ENCODE data around the gene PIP4K2A.

PIP4K2A gene

GRCh38 chr10:22638863-22639262 is 75.5 kb downstream of the PIP4K2A start:
- DNase-seq (ENCODE audit: low read depth, low spot score) = no peak

GRCh38 chr10:22637491-22637890 is 76.9 kb downstream of the PIP4K2A start:
- DNase-seq (ENCODE audit: low read depth, low spot score) = no peak

GRCh38 chr10:22635650-22636049 is 78.7 kb downstream of the PIP4K2A start:
- no peak for DNase-seq (ENCODE audit: low read depth, low spot score)

- no peak for DNase-seq (ENCODE audit: low read depth, low spot score)
These were observed 79.5 kb downstream of the PIP4K2A start for GRCh38 chr10:22634606-22635459.

GRCh38 chr10:22634093-22634492 is 80.3 kb downstream of the PIP4K2A start:
- no peak for DNase-seq (ENCODE audit: low read depth, low spot score)

GRCh38 chr10:22633528-22633927 is 80.8 kb downstream of the PIP4K2A start:
- no peak for DNase-seq (ENCODE audit: low read depth, low spot score)

GRCh38 chr10:22633106-22633505 is 81.3 kb downstream of the PIP4K2A start:
- DNase-seq (ENCODE audit: low read depth, low spot score) = no peak

GRCh38 chr10:22631646-22632278 is 82.6 kb downstream of the PIP4K2A start:
- no peak for DNase-seq (ENCODE audit: low read depth, low spot score)

- DNase-seq (ENCODE audit: low read depth, low spot score) = no peak
These were observed 83.2 kb downstream of the PIP4K2A start for GRCh38 chr10:22631185-22631584.

- no peak for DNase-seq (ENCODE audit: low read depth, low spot score)
These were observed 83.9 kb downstream of the PIP4K2A start for GRCh38 chr10:22630234-22631174.

GRCh38 chr10:22629852-22630233 is 84.5 kb downstream of the PIP4K2A start:
- no peak for DNase-seq (ENCODE audit: low read depth, low spot score)

- no peak for DNase-seq (ENCODE audit: low read depth, low spot score)
These were observed 85.3 kb downstream of the PIP4K2A start for GRCh38 chr10:22629126-22629525.

GRCh38 chr10:22628309-22628708 is 86.1 kb downstream of the PIP4K2A start:
- DNase-seq (ENCODE audit: low read depth, low spot score) = no peak

GRCh38 chr10:22626784-22627183 is 87.6 kb downstream of the PIP4K2A start:
- no peak for DNase-seq (ENCODE audit: low read depth, low spot score)

GRCh38 chr10:22625516-22626290 is 88.7 kb downstream of the PIP4K2A start:
- DNase-seq (ENCODE audit: low read depth, low spot score) = no peak

- DNase-seq (ENCODE audit: low read depth, low spot score) = no peak
These were observed 90.1 kb downstream of the PIP4K2A start for GRCh38 chr10:22624287-22624738.

GRCh38 chr10:22623633-22624253 is 90.6 kb downstream of the PIP4K2A start:
- DNase-seq (ENCODE audit: low read depth, low spot score) = no peak

GRCh38 chr10:22622242-22622806 is 92.1 kb downstream of the PIP4K2A start:
- DNase-seq (ENCODE audit: low read depth, low spot score) = no peak

GRCh38 chr10:22621726-22622125 is 92.7 kb downstream of the PIP4K2A start:
- no peak for DNase-seq (ENCODE audit: low read depth, low spot score)

- no peak for DNase-seq (ENCODE audit: low read depth, low spot score)
These were observed 93.4 kb downstream of the PIP4K2A start for GRCh38 chr10:22620929-22621328.
